ENCODE measurements around the gene ALS2. TPM values are rescaled to one million over a fixed set of nuclear protein-coding genes. Genes with fewer than 3 reads are reported as not detected.

Gene ALS2
- total RNA-seq, 1 experiment from 2014 or later = 28.1 TPM

DNA sequence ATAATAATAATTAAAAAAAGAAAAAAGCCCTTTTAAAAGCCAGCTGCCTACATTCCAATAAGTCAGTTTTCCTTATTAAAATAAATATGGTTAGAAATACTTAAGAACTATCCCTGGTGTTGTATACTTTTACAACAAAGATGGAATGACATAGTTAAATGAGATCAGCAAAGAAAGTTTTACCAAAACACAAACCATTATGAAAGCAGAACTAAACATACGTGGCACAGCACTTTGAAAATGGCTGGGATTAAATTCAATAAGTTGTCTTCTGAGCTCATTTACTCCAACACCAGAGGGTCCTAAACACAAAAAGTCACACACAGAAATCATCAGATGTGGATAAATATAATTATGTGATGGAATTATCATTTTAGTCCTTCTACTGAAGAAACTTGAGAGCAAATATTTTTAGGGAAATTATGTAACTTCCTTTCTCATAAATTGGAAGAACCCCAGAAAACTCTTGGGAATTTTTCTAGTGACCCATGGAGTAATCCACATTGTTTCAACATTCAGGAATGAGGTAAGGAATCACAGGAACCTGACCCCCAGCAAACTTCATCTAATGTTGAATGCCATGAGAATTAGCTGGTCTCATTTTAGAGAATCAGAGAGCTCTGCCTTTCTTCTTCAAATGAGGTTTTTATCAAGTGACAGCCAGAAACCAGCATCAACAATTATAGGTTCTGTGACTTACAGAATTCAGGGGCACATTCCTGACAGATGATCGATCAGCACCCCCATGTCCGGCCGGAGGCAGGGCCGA lies 125.9 kb downstream of the ALS2 start:
- H4K20me1 ChIP-seq (ENCODE audit: insufficient read depth) = no peaks in the 10 kb centered on the region
- DNase-seq (ENCODE audit: low read depth, low spot score) (no peak), ATAC-seq (no peak)
- ChIA-PET RAD21 (ENCODE audit: low non-redundant PET in 1 of 2, low total read pairs in 2 of 2, uncharacterized antibody in 2 of 2, unreplicated experiment in 2 of 2) (no interaction called here), CTCF (no interaction called here), POLR2A (no interaction called here)
- H3K27me3 ChIP-seq (ENCODE audit: insufficient read depth, low read length) = no peaks in the 10 kb centered on the region
- H3K4me2 ChIP-seq (ENCODE audit: low read length) = no peak overlapping the region
- TF ChIP-seq EZH2 (IDR thresholded peaks at IDR 0.05) = no peak
- TF ChIP-seq POLR2AphosphoS5 (IDR thresholded peaks at IDR 0.05; ENCODE audit: low read depth, low read length) = no peak
- no peak for TF ChIP-seq SIN3A (IDR thresholded peaks at IDR 0.05; ENCODE audit: low read depth)
- TF ChIP-seq CEBPB (IDR thresholded peaks at IDR 0.05; ENCODE audit: low read depth) = no peak
- no peak for TF ChIP-seq SRF (IDR thresholded peaks at IDR 0.05; ENCODE audit: low read depth)
- TF ChIP-seq ELF1 (IDR thresholded peaks at IDR 0.05; ENCODE audit: borderline replicate concordance, low read depth) = no peak
- no peak for TF ChIP-seq FOSL1 (IDR thresholded peaks at IDR 0.05; ENCODE audit: low read depth)
- no peak for TF ChIP-seq EZH2phosphoT487 (IDR thresholded peaks at IDR 0.05; ENCODE audit: borderline replicate concordance)
- TF ChIP-seq, protein P1, sequence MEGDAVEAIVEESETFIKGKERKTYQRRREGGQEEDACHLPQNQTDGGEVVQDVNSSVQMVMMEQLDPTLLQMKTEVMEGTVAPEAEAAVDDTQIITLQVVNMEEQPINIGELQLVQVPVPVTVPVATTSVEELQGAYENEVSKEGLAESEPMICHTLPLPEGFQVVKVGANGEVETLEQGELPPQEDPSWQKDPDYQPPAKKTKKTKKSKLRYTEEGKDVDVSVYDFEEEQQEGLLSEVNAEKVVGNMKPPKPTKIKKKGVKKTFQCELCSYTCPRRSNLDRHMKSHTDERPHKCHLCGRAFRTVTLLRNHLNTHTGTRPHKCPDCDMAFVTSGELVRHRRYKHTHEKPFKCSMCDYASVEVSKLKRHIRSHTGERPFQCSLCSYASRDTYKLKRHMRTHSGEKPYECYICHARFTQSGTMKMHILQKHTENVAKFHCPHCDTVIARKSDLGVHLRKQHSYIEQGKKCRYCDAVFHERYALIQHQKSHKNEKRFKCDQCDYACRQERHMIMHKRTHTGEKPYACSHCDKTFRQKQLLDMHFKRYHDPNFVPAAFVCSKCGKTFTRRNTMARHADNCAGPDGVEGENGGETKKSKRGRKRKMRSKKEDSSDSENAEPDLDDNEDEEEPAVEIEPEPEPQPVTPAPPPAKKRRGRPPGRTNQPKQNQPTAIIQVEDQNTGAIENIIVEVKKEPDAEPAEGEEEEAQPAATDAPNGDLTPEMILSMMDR (IDR thresholded peaks at IDR 0.05 in 2 of 3, conservative IDR thresholded peaks at IDR 0.05 in 1 of 3; ENCODE audit: borderline replicate concordance in 1 of 3, insufficient read depth in 1 of 3, low read depth in 2 of 3, low read length in 2 of 3) = no peak
- no peak for TF ChIP-seq RAD21 (IDR thresholded peaks at IDR 0.05; ENCODE audit: low read depth)
- TF ChIP-seq POLR2A (IDR thresholded peaks at IDR 0.05; ENCODE audit: borderline replicate concordance, extremely low read depth, insufficient read depth, insufficient read length) = no peak
- no peak for TF ChIP-seq YY1 (IDR thresholded peaks at IDR 0.05; ENCODE audit: extremely low read depth, insufficient replicate concordance, low read depth, low read length)
- TF ChIP-seq ZFX (IDR thresholded peaks at IDR 0.05) = no peak
- TF ChIP-seq, protein P2, sequence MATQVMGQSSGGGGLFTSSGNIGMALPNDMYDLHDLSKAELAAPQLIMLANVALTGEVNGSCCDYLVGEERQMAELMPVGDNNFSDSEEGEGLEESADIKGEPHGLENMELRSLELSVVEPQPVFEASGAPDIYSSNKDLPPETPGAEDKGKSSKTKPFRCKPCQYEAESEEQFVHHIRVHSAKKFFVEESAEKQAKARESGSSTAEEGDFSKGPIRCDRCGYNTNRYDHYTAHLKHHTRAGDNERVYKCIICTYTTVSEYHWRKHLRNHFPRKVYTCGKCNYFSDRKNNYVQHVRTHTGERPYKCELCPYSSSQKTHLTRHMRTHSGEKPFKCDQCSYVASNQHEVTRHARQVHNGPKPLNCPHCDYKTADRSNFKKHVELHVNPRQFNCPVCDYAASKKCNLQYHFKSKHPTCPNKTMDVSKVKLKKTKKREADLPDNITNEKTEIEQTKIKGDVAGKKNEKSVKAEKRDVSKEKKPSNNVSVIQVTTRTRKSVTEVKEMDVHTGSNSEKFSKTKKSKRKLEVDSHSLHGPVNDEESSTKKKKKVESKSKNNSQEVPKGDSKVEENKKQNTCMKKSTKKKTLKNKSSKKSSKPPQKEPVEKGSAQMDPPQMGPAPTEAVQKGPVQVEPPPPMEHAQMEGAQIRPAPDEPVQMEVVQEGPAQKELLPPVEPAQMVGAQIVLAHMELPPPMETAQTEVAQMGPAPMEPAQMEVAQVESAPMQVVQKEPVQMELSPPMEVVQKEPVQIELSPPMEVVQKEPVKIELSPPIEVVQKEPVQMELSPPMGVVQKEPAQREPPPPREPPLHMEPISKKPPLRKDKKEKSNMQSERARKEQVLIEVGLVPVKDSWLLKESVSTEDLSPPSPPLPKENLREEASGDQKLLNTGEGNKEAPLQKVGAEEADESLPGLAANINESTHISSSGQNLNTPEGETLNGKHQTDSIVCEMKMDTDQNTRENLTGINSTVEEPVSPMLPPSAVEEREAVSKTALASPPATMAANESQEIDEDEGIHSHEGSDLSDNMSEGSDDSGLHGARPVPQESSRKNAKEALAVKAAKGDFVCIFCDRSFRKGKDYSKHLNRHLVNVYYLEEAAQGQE (IDR thresholded peaks at IDR 0.05; ENCODE audit: low read depth) = no peak
- TF ChIP-seq, protein P3, sequence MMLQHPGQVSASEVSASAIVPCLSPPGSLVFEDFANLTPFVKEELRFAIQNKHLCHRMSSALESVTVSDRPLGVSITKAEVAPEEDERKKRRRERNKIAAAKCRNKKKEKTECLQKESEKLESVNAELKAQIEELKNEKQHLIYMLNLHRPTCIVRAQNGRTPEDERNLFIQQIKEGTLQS (IDR thresholded peaks at IDR 0.05) = no peak
- no peak for TF ChIP-seq JUND (IDR thresholded peaks at IDR 0.05)
- TF ChIP-seq TCF7L2 (IDR thresholded peaks at IDR 0.05; ENCODE audit: borderline replicate concordance, extremely low read depth, insufficient read depth, insufficient read length) = no peak
- TF ChIP-seq CBX3 (IDR thresholded peaks at IDR 0.05; ENCODE audit: low read depth) = no peak
- no peaks in the 10 kb centered on the region for H3K9me2 ChIP-seq (ENCODE audit: insufficient read depth)
- H3K9me3 ChIP-seq (ENCODE audit: control insufficient read depth in 1 of 2, insufficient read depth in 1 of 2, low read depth in 1 of 2, low read length in 2 of 2) = no peaks in the 10 kb centered on the region
- peaks cover 0 to 5% of the 10 kb centered on the region in 2 experiments; a peak in 2 of 4 replicates for H3K4me1 ChIP-seq (ENCODE audit: control insufficient read depth in 1 of 2, insufficient read depth in 2 of 2, low read length in 2 of 2)
- intact Hi-C loops (cut with micrococcal nuclease) = no loop called here
- H2AFZ ChIP-seq (ENCODE audit: low read depth, low read length, poor library complexity, severe bottlenecking) = no peak overlapping the region
- H3K9ac ChIP-seq (ENCODE audit: low read length) = no peak overlapping the region
- no peaks in the 10 kb centered on the region for H3K79me2 ChIP-seq (ENCODE audit: insufficient read depth, low read length)
- no peaks in the 10 kb centered on the region for H3K36me3 ChIP-seq (ENCODE audit: control insufficient read depth in 1 of 2, insufficient read depth in 2 of 2, low read length in 2 of 2)
- no peak overlapping the region for H3K27ac ChIP-seq (ENCODE audit: low read depth, low read length)
- no peak overlapping the region for H3K4me3 ChIP-seq (replicated peaks in 1 of 2; ENCODE audit: low read depth in 1 of 2, low read length in 2 of 2)
- BruUV-seq (replicated peaks) = no TSS peak
